ENCODE measurements around the gene DHX58.
A peak's percentile ranks its signal among the peaks of the same experiment; 100 is the strongest.

Gene DHX58

DNA sequence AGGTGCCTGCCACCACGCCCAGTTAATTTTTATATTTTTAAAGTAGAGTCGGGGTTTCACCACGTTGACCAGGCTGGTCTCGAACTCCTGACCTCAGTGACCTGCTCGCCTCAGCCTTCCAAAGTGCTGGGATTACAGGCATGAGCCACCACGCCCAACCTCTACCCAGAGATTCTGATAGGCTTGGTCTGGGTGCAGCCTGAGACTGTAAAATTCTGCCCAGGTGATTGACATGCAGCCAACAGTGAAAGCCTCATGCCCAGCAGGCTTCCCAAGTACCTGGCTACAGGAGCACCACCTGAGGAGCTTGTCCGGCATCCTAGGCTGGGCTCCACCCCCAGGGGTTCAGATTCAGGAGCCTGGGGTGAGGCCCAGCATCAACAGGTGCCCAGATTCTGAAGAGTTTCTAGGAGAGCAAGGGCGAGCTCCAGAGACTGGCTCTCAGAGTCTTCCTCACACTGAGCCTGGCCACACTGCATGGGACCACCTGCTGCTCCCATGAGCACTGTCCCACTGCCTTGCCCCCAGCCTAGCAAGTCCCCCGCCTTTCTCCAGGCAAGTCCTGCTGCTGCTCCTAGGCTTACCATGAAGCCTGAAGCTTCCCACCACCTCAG, 30.9 kb downstream of the DHX58 start:
- no peak for DNase-seq (ENCODE audit: low spot score)

DNA sequence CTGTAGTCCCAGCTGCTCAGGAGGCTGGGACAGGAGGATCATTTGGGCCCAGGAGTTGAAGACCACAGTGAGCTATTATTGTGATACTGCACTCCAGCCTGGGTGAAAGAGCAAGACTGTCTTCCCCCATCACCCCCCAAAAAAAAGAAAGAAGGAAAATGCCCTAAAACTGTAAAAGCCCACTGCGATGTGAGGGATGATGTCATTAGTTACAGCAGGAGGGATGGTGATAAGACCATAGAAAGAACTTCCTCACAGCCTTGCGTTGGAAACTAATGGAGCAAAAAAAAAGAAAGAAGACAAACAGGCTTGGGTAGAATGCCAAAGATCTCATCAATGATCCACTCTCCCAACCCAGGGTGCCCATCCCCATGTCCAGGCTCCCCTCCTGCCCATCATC, 33.0 kb downstream of the DHX58 start:
- no peak for DNase-seq (ENCODE audit: low spot score)

DNA sequence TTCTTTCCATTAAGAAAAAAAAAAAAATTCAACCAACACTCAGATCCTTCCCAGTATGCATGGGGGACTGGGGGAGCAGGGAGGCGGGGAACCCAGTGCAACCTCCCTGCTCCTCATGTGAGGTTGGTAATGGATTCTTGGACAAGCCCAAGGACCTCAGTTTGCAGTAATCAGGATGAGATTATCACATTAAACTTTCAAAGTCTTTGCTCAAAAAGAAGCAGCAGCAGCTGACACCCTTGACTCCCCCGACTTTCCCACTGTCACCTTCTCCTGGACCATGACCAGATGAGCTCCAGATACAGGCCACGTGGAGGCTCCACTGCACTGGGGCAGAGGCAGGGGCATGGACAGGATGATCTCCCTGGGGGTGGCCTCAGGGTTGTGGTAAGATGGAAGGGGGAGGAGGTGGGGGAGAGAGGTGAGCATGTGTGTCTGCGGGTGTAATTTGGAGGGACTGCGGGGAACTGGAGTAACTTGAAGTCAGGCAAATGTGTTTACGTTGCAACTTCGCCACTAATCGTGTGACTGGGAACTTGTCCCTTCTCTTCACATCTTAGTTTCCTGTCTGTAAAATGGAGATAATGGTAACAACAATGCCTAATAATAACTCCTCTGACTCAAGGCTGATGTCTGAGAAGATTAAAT, 34.0 kb downstream of the DHX58 start:
- no peak for DNase-seq (ENCODE audit: low spot score)

DNA sequence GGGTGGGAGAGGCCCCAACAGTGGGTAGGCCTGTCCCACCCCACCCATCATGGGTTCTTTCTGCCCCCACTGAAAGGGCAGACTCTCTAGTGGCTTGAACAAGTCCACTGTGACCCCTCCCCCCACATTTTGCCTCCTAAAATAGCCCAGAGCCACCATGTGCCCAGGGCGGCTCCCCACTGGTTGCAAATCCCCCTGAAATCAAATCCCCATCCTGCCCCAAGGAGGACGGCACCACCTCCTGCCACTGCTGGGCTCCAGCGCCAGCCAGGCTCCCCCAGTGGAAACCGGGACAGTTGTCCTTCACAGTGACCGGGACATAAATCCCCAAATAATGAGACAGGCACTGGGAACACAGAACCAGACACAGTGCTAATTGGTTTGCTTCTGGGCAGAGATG, 34.8 kb downstream of the DHX58 start:
- no peak for DNase-seq (ENCODE audit: low spot score)

DNA sequence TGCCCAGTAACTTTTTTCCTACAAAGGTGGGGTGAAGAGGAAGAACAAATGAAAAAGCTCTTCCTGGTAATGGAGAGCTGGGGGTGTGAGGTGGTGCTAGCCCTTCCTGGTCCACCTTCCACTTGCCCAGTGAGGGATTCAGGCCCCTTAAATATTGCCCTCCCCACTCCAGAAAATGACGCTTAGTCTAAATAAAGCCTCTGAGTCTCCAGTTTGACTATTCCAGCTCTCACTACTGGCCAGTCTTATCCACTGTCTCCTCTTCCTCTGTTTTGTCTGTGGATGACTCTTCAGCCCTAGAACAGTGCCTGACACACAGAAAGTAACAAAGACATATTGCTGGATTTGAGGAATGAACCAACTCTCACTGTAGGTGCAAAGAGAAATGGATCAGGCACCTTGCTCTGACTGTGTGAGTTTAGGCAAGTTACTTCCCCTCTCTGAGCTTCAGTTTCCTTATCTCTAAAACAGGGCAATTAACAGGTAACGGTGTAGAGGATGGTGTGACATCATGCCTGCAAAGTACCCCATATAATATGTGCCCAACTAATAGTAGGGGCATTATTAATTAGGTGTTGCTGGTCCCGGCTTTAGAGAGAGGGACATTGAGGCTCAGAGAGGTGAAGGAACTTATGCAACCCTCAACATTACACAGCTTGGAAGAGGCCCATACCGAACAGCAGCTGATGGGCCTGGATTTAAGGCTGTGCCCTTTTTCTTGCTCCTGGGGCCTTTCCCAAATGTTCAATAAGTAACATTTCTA, 35.5 kb downstream of the DHX58 start:
- no peak for DNase-seq (ENCODE audit: low spot score)

DNA sequence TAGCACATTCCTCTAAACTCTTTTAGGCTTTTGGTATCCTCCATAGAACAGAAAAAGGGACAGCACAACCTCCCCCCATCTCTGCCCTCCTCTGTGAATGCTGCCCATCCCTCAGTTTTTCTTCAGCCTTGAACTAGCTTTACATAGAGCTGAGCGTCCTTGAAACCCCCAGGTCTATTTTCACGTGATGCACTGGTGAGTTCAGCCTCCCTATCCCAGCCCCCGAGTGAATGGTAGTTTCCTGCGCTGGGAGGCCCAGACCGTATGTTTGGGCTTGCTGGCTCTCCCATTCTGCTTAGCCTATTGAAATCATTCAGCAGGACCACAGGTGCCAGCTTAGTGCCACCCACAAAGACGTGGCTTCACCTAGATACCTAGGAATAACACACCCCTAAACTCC, 36.7 kb downstream of the DHX58 start:
- no peak for DNase-seq (ENCODE audit: low spot score)

DNA sequence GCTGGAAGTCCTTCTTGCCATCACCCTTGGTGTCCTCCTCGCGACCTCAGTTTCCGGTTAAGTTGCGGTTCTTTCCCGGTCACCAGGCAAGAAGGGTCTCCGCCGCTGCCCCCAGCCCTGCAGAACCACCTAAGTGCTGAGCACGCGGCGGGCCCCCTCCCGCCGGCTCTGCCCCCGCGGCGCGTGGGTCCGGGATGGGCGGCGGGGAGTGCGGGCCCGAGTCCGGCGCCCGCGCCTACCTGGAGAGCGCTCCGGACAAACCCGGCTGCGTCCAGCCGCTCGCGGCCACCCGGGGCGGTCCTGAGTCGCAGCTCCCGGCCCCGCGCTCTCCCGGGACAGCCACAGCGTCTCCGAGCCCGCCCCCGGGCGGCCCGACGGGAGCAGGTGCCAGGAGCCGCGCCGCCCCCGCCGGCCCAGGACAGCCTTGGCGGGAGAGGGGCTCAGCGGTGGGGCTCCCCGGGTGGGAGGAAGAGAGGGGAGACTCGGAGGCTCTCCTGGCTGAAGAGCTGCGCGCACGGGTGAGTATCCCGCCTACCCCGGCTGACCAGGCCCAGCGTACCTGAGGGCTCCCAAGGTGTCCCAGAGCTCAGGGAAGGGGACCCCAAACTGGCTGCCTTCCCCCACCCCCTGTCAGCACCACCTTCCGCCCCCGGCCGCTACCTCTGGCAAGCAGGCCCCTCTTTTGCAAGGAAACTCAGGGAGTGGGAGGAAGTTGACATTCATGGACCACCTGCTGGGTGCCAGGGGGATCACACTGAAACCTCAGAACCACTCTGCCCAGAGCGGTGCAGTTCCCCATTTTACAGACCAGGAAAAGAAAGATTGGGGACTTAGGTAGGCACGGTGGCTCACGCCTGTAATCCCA, 40.0 kb downstream of the DHX58 start:
- peak; percentile 73 for DNase-seq (ENCODE audit: low spot score)

DNA sequence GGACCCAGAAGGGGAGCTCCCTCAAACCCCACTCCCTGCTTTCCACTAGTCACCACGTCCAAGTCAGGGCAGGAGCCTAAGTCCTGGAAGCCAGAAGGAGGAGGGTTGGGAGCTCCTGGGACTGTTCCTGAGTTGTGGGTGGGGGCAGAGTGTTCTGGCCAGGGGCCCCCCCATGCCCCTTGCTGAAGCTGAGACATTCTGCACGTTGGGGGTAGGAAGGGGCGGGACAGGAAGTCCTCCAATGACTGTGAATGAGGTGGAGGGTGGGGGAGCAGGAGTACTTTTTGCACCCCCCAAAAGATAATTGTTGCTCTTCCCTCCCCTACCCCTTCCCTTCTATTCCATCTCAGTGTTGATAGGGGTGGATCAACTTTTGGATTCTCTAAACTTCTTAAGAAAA, 40.7 kb downstream of the DHX58 start:
- no peak for DNase-seq (ENCODE audit: low spot score)

DNA sequence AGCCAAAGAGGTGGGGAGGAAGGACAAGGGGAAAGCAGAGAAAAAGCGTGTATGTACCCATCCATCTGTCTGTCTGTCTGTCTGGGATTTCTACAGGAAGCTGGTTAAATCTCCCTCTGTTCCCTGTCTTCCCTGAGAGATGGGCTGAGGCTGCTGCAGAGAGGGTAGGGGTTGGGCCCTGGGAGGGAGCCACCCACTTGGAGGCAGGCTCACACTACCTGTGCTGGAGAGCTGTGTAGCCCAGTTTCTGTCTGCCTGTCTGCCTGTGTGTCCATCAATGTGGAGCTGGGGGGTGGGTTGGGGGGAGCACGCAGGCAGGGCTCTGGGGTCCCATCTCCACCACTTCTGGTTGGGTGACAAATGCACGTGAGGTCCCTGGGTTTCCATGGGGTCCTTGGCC, 43.5 kb downstream of the DHX58 start:
- DNase-seq (ENCODE audit: low spot score): no peak

DNA sequence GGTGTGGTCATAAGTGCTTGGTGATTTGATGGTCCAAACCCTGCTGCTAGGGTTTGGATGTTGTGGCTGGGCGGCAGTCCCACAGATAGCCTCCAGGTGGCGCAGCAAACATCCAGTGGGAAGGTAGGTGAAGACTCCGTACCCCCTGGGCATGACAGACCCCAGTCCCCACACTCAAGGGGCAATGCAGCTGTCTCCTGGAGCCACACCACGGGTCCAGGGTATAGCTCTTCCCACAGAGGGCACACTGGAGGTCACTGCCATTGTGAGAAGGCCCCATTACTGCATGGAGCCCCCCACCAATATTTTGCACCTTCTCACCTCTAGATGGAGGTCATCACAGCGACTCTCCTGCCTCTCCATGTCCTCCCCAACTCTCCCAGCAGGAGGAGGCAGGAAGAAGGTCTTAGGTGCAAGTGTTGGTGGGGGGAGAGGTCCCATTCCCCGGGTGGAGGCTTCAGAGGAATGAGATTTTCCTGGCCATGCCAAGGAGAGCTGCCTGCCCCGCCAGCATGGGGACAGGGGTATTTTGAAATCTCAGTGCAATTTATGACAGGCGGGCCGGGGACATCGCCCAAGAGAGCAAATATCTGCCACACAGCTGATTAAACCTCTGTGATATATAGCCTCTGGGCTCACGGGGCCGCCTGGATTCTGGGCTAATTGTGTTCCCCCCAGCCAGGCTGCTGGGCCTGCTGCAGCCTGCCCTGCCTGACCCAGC, 45.0 kb downstream of the DHX58 start:
- peak; percentile 82 for DNase-seq (ENCODE audit: low spot score)

DNA sequence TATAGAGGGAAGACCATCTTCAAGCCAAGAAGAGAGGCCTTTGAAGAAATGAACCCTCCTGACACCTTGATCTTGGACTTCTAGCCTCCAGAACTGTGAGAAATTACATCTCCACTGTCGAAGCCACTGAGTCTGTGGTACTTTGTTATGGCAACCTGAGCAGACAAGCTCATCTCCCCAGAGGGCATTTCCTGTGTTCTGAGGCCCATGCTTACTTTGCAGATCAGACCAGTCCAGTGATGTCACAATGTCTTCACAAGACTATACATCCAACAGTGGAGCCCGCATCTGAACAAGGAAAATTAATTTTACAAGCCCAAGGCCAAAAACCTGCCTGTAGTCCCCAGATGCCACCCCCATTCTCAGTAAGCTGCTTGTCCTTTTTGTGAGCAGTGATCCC, 47.3 kb downstream of the DHX58 start:
- no peak for DNase-seq (ENCODE audit: low spot score)

DNA sequence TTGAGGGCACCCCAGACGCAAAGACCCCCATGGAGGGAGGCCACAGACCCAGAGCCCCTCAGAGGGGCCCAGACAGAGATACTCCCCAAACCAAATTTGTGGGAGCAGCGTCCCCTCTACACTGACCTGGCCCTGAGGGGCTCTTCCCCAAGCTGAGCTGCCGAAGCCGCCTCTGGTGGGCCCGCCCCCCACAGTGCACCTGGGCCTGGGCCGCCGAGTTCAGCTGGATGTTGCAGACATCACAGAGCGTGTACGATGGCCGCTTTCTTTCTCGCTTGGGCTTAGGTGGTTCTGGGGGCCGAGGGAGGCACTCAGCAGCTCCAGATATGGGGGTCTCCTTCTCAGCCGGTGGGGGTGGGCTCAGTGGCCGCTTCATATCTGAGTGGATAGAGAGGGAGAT, 49.8 kb downstream of the DHX58 start:
- DNase-seq (ENCODE audit: low spot score): no peak

DNA sequence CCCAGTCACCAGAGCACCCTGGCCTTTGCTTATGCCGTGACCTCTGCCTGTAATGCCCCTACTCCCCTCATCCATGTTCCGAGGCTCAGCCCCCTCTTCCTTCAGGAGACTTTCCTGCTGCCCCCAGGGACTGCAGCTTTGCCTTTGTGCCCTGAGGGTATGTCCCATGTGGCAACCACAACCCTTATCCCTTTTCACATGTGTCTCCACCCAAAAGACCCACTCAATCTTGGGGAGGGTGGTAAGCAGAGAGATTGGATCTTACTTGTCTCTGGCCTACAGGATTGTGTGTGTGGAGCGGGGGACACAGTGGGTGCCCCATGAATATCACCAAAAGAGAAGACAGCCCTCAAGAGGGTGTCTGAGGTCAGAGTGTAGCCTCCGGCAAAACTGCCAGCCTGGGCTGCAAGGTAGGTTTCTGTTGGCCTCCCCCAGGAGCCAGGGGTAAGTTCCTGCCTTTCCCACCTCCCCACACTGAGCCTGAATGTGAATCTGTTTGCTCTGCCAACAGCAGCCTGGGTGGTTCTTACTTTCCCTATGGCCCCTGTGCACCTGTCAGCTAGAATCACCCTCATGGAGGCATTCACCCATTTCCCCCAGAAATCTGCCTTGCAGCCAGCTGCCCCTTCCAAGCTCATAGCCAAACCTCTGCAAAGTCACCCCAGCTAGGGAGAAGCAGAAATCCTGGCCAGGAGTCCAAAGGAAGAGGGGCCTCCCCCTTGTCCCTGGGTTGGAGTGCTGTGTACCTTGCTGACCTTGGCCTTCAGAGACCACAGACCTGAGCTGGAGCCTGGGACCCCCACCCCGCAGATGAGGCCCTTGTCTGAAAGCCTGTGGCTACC, 50.6 kb downstream of the DHX58 start:
- DNase-seq (ENCODE audit: low spot score): no peak

DNA sequence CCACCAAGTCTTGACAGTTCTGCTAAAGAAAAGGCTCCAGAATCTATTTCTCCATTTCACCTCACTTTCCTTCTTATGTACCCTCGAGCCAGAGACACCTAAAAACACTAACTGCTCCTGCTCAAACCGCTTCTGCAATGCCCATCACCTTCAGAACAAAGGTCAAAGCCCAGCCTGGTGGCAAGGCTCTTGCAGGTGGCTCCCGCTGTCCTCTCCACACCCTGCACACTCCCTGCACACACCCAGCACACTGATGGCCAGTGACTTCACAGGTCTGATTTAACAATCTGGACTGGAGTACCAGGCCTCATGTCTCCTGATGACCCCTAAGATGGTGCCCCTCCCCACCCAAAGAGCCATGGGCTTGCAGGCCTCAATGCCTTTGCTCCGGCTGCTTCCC, 52.3 kb downstream of the DHX58 start:
- DNase-seq (ENCODE audit: low spot score): no peak

DNA sequence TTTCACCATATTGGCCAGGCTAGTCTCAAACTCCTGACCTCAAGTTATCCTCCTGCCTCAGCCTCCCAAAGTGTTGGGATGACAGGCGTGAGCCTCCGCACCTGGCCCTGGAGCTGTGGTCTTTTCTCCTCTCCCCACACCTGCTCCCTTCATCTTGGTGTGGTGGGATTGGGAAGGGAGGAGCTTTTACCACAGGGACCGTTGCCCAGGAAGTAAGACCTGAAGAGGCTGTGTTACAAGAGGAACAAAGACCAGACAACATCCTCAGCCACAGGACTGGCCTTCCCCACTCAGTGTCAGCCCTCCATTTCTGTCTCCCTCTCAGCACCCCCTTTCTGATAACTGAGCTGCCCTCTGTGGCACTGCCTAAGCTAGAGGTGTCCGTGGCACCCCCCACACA, 52.7 kb downstream of the DHX58 start:
- DNase-seq (ENCODE audit: low spot score): no peak

DNA sequence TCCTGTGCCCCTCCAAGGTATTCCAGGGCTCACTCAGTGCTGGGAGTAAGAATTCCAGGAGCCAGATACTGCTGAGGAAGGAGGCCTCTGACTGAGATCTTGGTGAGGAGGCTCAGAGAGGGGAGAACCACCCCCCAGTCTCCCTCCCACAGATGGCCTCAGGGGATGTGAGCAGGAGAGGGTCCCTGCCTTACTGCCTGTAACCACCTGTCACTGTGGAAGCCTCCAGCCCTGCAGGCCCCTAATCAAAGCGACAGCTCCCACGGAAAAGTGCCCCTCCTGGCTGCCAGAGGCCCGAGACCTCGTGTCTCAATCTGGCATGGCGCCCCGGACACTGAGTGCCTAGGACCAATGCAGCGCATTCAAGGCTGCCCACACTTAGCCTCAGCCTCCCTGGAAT, 54.5 kb downstream of the DHX58 start:
- DNase-seq (ENCODE audit: low spot score): no peak

DNA sequence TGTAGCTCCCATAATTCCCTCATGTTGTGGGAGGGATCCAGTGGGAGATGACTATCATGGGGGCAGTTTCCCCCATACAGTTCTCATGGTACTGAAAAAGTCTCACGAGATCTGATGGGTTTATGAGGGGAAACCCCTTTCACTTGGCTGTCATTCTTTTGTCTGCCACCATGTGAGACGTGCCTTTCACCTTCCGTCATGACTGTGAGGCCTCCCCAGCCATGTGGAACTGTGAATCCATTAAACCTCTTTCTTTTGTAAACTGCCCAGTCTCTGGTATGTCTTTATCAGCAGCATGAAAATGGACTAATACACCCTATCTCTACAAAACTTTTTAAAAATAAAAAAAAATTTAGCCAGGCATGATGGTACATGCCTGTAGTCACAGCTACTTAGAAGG, 55.9 kb downstream of the DHX58 start:
- no peak for DNase-seq (ENCODE audit: low spot score)

DNA sequence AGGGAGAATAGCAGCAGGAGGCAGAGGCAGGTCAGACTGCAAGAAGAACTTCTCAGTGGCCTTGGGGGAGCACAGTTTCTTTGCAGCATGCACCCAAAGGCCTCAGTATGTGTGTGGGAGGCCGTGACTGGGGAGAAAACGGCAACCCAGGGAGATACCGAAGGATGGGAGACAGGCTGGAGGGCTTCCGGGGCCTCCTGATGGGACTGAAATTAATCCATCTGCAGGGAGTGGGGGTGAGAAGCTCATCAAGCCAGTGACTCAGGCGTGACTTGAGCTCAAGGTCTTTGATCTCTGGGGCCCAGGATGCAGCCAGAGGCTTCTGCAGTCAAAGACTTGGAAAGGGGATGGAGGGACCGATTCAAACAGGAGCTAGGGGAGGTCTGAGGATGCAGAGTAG, 57.0 kb downstream of the DHX58 start:
- DNase-seq (ENCODE audit: low spot score): no peak

DNA sequence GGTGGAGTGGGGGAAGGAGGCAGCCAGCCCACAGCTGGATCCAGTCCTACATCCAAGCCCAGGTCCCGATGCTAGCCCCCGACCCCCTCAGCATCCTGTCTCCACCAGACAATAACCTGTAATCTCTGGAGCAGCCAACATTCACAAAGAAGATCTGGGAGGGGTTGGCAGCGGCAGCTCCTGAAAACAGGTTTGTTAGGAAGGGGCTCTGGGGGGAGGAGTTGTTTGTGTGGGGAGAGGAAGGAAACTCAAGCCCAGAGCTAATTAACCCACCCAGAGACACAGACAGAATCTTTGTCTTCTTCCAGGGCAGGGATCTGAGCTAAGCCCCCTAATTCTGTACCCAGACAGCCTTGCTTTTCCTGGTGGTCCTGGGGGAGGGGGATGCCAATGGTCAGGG, 57.5 kb downstream of the DHX58 start:
- DNase-seq (ENCODE audit: low spot score): no peak

DNA sequence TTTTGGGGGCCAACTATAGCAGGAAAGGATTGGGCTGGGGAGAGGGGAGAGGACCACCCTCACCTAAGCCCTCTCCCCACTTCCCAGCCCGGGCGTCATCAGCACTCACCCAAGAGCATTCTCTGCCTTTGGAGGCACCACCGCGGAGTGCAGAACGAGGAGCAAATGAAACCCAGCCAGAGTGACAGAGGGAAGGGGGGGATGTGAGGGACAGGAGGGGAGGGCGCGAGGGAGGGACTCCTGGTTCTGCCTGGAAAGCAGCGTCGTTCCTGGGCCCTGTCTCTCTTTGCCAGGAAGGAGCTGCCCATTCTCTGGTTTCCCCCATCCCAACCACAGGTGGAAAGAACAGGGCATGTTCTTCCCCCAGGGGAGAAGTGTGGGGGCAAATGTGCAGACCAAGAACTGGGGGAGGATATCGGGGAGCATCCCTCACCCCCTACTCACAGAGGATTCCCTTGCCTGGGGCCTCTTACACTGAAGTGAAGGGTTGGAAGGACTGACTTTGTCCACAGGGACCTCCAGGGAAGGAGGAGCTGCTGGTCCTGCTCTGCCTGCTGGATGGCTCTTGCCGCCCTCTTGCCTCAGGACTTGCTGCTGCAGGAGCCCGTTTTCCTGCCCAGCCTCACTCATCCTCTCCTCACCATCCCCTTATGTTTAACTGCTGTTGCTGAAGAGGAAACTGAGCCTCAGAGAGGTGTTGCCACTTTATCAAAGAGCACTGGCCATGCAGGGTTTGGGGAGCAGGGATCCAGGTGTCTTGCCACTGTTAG, 58.6 kb downstream of the DHX58 start:
- no peak for DNase-seq (ENCODE audit: low spot score)
